HepG2 (cell line): ENCODE results near the gene MYLK. TPM values are rescaled to one million over a fixed set of nuclear protein-coding genes. Genes with fewer than 3 reads are reported as not detected.

Experiments used
- FOSL2 ChIP-seq: sonication (generic); formaldehyde crosslinking; IDR thresholded peaks from 2 replicates; pipeline ENCODE4 v1.4.0; 2020; ENCODE audit warnings: missing genetic modification reagents
- ISL2 ChIP-seq: sonication (generic); formaldehyde crosslinking; IDR thresholded peaks from 2 replicates; pipeline ENCODE4 v1.5.0; 2020; ENCODE audit warnings: missing genetic modification reagents
- NCOA5 ChIP-seq: sonication (generic); formaldehyde crosslinking; IDR thresholded peaks from 2 replicates; pipeline ENCODE4 v1.4.0; 2020; ENCODE audit warnings: missing genetic modification reagents
- PRMT3 ChIP-seq: sonication (generic); formaldehyde crosslinking; IDR thresholded peaks from 2 replicates; pipeline ENCODE4 v1.8.1; 2022; ENCODE audit warnings: low read depth, mild to moderate bottlenecking, moderate library complexity, missing genetic modification reagents, borderline replicate concordance
- SMAD1 ChIP-seq: sonication (generic); formaldehyde crosslinking; IDR thresholded peaks from 2 replicates; pipeline ENCODE4 v1.4.0; 2020; ENCODE audit warnings: missing genetic modification reagents, low read depth, mild to moderate bottlenecking, borderline replicate concordance
- SYNCRIP ChIP-seq: fragments of 200-400 bp; formaldehyde crosslinking; IDR thresholded peaks from 2 replicates; pipeline ENCODE4 v1.6.1; 2018; ENCODE audit warnings: mild to moderate bottlenecking, low read depth, low read length; ENCODE audit not compliant: insufficient read depth
- ZNF264 ChIP-seq: sonication (generic); formaldehyde crosslinking; IDR thresholded peaks from 2 replicates; pipeline ENCODE4 v1.4.0; 2020; ENCODE audit warnings: missing genetic modification reagents
- ZNF44 ChIP-seq: sonication (generic); formaldehyde crosslinking; IDR thresholded peaks from 2 replicates; pipeline ENCODE4 v1.5.1; 2020; ENCODE audit warnings: mild to moderate bottlenecking, missing genetic modification reagents
- ZNF543 ChIP-seq: sonication (generic); formaldehyde crosslinking; IDR thresholded peaks from 2 replicates; pipeline ENCODE4 v1.4.0; 2020; ENCODE audit warnings: mild to moderate bottlenecking, missing genetic modification reagents
- polyA plus RNA-seq, 8 experiments: library from polyadenylated mRNA; depleted of rRNA in 3 of 8; stranded (reverse) in 7 of 8; unstranded in 1 of 8; fragments of >200 nt; fragmentation: Illumina TruSeq in 4 of 8; extraction: Trizol in 4 of 8; gene quantifications; 2 replicates each; pipeline versions ENCODE4 v1.2.1 to v1.2.3, GENCODE V29; 2011 to 2016; ENCODE audit warnings: low read depth in 4 of 8, missing spikeins in 1 of 8, mixed read lengths in 1 of 8; ENCODE audit not compliant: insufficient read depth in 1 of 8
- total RNA-seq, 5 experiments: library from RNA; depleted of rRNA; stranded (reverse); fragments of >200 nt; fragmentation: Illumina TruSeq; extraction: Trizol; gene quantifications; 2 replicates each; pipeline ENCODE4 v1.2.3, GENCODE V29; 2016; ENCODE audit warnings: low read depth in 1 of 5
- TF ChIP-seq, protein P1 (sequence below), 2 experiments: sonication (generic) in 1 of 2; formaldehyde crosslinking in 1 of 2; IDR thresholded peaks; 2 replicates each; pipeline versions ENCODE4 v1.6.1 to v1.9.0; 2014 to 2022; ENCODE audit warnings: antibody characterized with exemption in 1 of 2, borderline replicate concordance in 1 of 2, inconsistent platforms in 1 of 2, low read depth in 1 of 2, missing genetic modification reagents in 1 of 2
- TF ChIP-seq, protein P2 (sequence below): IDR thresholded peaks from 2 replicates; pipeline ENCODE4 v1.6.1; 2012; ENCODE audit warnings: low read length, improper control_type of control experiment

Gene MYLK
- total and polyA plus RNA-seq, 2 of the 13 experiments (the other 11 are each of a cell fraction or from before 2014, with no cell fraction given), result 10.6 to 34.9 TPM

DNA sequence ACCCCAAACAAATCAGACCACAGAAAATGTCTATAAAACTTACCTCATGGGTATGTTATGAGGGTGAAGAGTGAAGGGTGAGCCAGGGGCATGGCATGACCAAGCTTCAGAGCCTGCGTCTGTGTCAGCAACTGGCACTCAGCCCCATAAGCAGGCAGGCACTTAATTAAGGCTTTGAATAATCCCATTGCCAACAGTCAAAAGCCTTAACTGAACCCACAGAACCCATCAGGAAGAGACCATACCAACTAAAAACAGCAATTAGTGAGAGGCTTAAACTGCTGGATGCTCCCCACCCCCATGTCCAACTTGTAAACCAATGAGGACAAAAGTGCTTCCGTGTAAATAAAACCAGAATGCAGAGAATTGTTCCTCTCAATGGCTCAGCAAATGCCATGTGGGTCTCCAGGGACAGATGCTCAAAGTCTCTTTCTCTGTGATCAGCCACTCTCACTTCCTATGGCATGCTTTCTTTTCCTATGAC, 126.0 kb downstream of the MYLK start (continued):
- TF ChIP-seq, protein P1, sequence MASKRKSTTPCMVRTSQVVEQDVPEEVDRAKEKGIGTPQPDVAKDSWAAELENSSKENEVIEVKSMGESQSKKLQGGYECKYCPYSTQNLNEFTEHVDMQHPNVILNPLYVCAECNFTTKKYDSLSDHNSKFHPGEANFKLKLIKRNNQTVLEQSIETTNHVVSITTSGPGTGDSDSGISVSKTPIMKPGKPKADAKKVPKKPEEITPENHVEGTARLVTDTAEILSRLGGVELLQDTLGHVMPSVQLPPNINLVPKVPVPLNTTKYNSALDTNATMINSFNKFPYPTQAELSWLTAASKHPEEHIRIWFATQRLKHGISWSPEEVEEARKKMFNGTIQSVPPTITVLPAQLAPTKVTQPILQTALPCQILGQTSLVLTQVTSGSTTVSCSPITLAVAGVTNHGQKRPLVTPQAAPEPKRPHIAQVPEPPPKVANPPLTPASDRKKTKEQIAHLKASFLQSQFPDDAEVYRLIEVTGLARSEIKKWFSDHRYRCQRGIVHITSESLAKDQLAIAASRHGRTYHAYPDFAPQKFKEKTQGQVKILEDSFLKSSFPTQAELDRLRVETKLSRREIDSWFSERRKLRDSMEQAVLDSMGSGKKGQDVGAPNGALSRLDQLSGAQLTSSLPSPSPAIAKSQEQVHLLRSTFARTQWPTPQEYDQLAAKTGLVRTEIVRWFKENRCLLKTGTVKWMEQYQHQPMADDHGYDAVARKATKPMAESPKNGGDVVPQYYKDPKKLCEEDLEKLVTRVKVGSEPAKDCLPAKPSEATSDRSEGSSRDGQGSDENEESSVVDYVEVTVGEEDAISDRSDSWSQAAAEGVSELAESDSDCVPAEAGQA (IDR thresholded peaks at IDR 0.05; ENCODE audit: low read depth), result no peak
- TF ChIP-seq, protein P1 (CRISPR knock-in tag; IDR thresholded peaks at IDR 0.05; ENCODE audit: borderline replicate concordance), result no peak
- TF ChIP-seq FOSL2 (CRISPR knock-in tag) (peak; percentile 24; the same call in 1 of the 2 replicates), PRMT3 (CRISPR knock-in tag) (no peak), SYNCRIP (no peak), ZNF44 (no peak), ISL2 (CRISPR knock-in tag) (no peak), ZNF264 (no peak), ZNF543 (CRISPR knock-in tag) (no peak), NCOA5 (no peak), SMAD1 (no peak)
- TF ChIP-seq, protein P2, sequence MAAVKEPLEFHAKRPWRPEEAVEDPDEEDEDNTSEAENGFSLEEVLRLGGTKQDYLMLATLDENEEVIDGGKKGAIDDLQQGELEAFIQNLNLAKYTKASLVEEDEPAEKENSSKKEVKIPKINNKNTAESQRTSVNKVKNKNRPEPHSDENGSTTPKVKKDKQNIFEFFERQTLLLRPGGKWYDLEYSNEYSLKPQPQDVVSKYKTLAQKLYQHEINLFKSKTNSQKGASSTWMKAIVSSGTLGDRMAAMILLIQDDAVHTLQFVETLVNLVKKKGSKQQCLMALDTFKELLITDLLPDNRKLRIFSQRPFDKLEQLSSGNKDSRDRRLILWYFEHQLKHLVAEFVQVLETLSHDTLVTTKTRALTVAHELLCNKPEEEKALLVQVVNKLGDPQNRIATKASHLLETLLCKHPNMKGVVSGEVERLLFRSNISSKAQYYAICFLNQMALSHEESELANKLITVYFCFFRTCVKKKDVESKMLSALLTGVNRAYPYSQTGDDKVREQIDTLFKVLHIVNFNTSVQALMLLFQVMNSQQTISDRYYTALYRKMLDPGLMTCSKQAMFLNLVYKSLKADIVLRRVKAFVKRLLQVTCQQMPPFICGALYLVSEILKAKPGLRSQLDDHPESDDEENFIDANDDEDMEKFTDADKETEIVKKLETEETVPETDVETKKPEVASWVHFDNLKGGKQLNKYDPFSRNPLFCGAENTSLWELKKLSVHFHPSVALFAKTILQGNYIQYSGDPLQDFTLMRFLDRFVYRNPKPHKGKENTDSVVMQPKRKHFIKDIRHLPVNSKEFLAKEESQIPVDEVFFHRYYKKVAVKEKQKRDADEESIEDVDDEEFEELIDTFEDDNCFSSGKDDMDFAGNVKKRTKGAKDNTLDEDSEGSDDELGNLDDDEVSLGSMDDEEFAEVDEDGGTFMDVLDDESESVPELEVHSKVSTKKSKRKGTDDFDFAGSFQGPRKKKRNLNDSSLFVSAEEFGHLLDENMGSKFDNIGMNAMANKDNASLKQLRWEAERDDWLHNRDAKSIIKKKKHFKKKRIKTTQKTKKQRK, result no peak
